Liver (tissue), 3 donors: ENCODE measurements around the gene MACROD1.

Experiments
- EGR1 ChIP-seq, 2 donors: IDR thresholded peaks; 2 replicates each; pipeline ENCODE4 v1.6.1; 2016 to 2018; ENCODE audit warnings: antibody characterized with exemption in 2 of 2, low read depth in 2 of 2
- FOXA1 ChIP-seq: IDR thresholded peaks from 2 replicates; pipeline ENCODE4 v1.6.1; 2016; ENCODE audit warnings: antibody characterized with exemption
- GABPA ChIP-seq, 2 donors: IDR thresholded peaks in 1 of 2; conservative IDR thresholded peaks in 1 of 2; 2 replicates each; pipeline ENCODE4 v1.6.1; 2016; ENCODE audit warnings: antibody characterized with exemption in 2 of 2, mild to moderate bottlenecking in 1 of 2, moderate library complexity in 1 of 2
- JUND ChIP-seq, 2 donors: IDR thresholded peaks; 2 replicates each; pipeline ENCODE4 v1.6.1; 2016; ENCODE audit warnings: antibody characterized with exemption in 2 of 2
- MAX ChIP-seq: IDR thresholded peaks from 2 replicates; pipeline ENCODE4 v1.6.1; 2016; ENCODE audit warnings: antibody characterized with exemption
- NR2F2 ChIP-seq: IDR thresholded peaks from 2 replicates; pipeline ENCODE4 v1.6.1; 2016; ENCODE audit warnings: antibody characterized with exemption
- RAD21 ChIP-seq, 2 donors: IDR thresholded peaks; 2 replicates each; pipeline ENCODE4 v1.6.1; 2016; ENCODE audit warnings: antibody characterized with exemption in 2 of 2, mild to moderate bottlenecking in 2 of 2
- REST ChIP-seq: IDR thresholded peaks from 2 replicates; pipeline ENCODE4 v1.6.1; 2016; ENCODE audit warnings: antibody characterized with exemption, mild to moderate bottlenecking
- RXRA ChIP-seq, 2 donors: IDR thresholded peaks; 2 replicates each; pipeline ENCODE4 v1.6.1; 2017 to 2018; ENCODE audit warnings: antibody characterized with exemption in 2 of 2, mild to moderate bottlenecking in 1 of 2
- SP1 ChIP-seq: IDR thresholded peaks from 2 replicates; pipeline ENCODE4 v1.6.1; 2018; ENCODE audit warnings: antibody characterized with exemption, mild to moderate bottlenecking
- TAF1 ChIP-seq: conservative IDR thresholded peaks from 2 replicates; pipeline ENCODE4 v1.6.1; 2016; ENCODE audit warnings: antibody characterized with exemption, mild to moderate bottlenecking
- ZBTB33 ChIP-seq: IDR thresholded peaks from 2 replicates; pipeline ENCODE4 v1.6.1; 2016; ENCODE audit warnings: antibody characterized with exemption
- TF ChIP-seq, protein P1 (sequence below): fragments of 150-350 bp; IDR thresholded peaks from 2 replicates; pipeline ENCODE4 v1.5.1; 2017; ENCODE audit warnings: improper control_type of control experiment, low read depth, low read length; ENCODE audit not compliant: missing input control
- donor health status: healthy.
- donor health status: healthy.

- TF ChIP-seq RAD21 (IDR thresholded peaks at IDR 0.05), result no peak
- TF ChIP-seq, protein P1, sequence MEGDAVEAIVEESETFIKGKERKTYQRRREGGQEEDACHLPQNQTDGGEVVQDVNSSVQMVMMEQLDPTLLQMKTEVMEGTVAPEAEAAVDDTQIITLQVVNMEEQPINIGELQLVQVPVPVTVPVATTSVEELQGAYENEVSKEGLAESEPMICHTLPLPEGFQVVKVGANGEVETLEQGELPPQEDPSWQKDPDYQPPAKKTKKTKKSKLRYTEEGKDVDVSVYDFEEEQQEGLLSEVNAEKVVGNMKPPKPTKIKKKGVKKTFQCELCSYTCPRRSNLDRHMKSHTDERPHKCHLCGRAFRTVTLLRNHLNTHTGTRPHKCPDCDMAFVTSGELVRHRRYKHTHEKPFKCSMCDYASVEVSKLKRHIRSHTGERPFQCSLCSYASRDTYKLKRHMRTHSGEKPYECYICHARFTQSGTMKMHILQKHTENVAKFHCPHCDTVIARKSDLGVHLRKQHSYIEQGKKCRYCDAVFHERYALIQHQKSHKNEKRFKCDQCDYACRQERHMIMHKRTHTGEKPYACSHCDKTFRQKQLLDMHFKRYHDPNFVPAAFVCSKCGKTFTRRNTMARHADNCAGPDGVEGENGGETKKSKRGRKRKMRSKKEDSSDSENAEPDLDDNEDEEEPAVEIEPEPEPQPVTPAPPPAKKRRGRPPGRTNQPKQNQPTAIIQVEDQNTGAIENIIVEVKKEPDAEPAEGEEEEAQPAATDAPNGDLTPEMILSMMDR, result no peak
- TF ChIP-seq REST, result no peak
- TF ChIP-seq EGR1 (IDR thresholded peaks at IDR 0.05; ENCODE audit: low read depth in 2 of 2), result no peak
- no peak for TF ChIP-seq MAX
- TF ChIP-seq RXRA (IDR thresholded peaks at IDR 0.05), result no peak
- TF ChIP-seq NR2F2, result no peak
- no peak for TF ChIP-seq TAF1
- no peak for TF ChIP-seq ZBTB33
- no peak for TF ChIP-seq FOXA1
- TF ChIP-seq SP1, result no peak
- TF ChIP-seq JUND (IDR thresholded peaks at IDR 0.05), result no peak
- TF ChIP-seq GABPA (IDR thresholded peaks at IDR 0.05 in 1 of 2, conservative IDR thresholded peaks at IDR 0.05 in 1 of 2), result no peak
These were observed 45.4 kb upstream of the MACROD1 start for GRCh38 chr11:64211181-64211872.
